ENCODE data around the gene RAB20. TPM values are rescaled to one million over a fixed set of nuclear protein-coding genes. Genes with fewer than 3 reads are reported as not detected.

The RAB20 gene
- total RNA-seq, 1 experiment from 2014 or later: 10.6 TPM

GRCh38 chr13:110554227-110554836 lies 7.2 kb downstream of the RAB20 start:
- Histone ChIP-seq H3K9me3 (ENCODE audit: control insufficient read depth in 1 of 2, insufficient read depth in 1 of 2, low read depth in 1 of 2, low read length in 2 of 2) (no peaks in the 10 kb centered on the region), H3K27me3 (ENCODE audit: insufficient read depth, low read length) (no peaks in the 10 kb centered on the region), H3K9me2 (ENCODE audit: insufficient read depth) (no peaks in the 10 kb centered on the region), H2AFZ (ENCODE audit: low read depth, low read length, poor library complexity, severe bottlenecking) (no peak overlapping the region), H3K4me3 (replicated peaks in 1 of 2; ENCODE audit: low read depth in 1 of 2, low read length in 2 of 2) (no peak overlapping the region), H3K27ac (ENCODE audit: low read depth, low read length) (no peak overlapping the region), H4K20me1 (ENCODE audit: insufficient read depth) (no peaks in the 10 kb centered on the region), H3K4me1 (ENCODE audit: control insufficient read depth in 1 of 2, insufficient read depth in 2 of 2, low read length in 2 of 2) (no peaks in the 10 kb centered on the region; a peak in 1 of 4 replicates), H3K36me3 (ENCODE audit: control insufficient read depth in 1 of 2, insufficient read depth in 2 of 2, low read length in 2 of 2) (no peaks in the 10 kb centered on the region; a peak in 1 of 4 replicates), H3K4me2 (ENCODE audit: low read length) (no peak overlapping the region), H3K9ac (ENCODE audit: low read length) (no peak overlapping the region), H3K79me2 (ENCODE audit: insufficient read depth, low read length) (peaks cover 14% of the 10 kb centered on the region)
- no TSS peak for BruUV-seq (replicated peaks)
- POLR2A ChIA-PET: no interaction called here
- DNase-seq (ENCODE audit: low read depth, low spot score) (no peak), ATAC-seq (no peak)
- intact Hi-C loops (cut with micrococcal nuclease): no loop called here
- TF ChIP-seq ELF1 (IDR thresholded peaks at IDR 0.05; ENCODE audit: borderline replicate concordance, low read depth): no peak
- TF ChIP-seq POLR2AphosphoS5 (IDR thresholded peaks at IDR 0.05; ENCODE audit: low read depth, low read length): no peak
- no peak for TF ChIP-seq CEBPB (IDR thresholded peaks at IDR 0.05; ENCODE audit: low read depth)
- no peak for TF ChIP-seq ZBTB33 (IDR thresholded peaks at IDR 0.05; ENCODE audit: extremely low read depth, insufficient replicate concordance, low read length)
- TF ChIP-seq RAD21 (IDR thresholded peaks at IDR 0.05; ENCODE audit: low read depth): no peak
- no peak for TF ChIP-seq EZH2 (IDR thresholded peaks at IDR 0.05)
- no peak for TF ChIP-seq CTCF (IDR thresholded peaks at IDR 0.05 in 2 of 3, conservative IDR thresholded peaks at IDR 0.05 in 1 of 3; ENCODE audit: borderline replicate concordance in 1 of 3, insufficient read depth in 1 of 3, low read depth in 2 of 3, low read length in 2 of 3)
- no peak for TF ChIP-seq SIN3A (IDR thresholded peaks at IDR 0.05; ENCODE audit: low read depth)
- no peak for TF ChIP-seq SRF (IDR thresholded peaks at IDR 0.05; ENCODE audit: low read depth)
- TF ChIP-seq EZH2phosphoT487 (IDR thresholded peaks at IDR 0.05; ENCODE audit: borderline replicate concordance): no peak
- TF ChIP-seq EGR1 (IDR thresholded peaks at IDR 0.05; ENCODE audit: low read depth): no peak
- TF ChIP-seq JUND (IDR thresholded peaks at IDR 0.05): no peak
- TF ChIP-seq ATF3 (IDR thresholded peaks at IDR 0.05): no peak
- TF ChIP-seq SP1 (IDR thresholded peaks at IDR 0.05; ENCODE audit: low read depth): no peak
- TF ChIP-seq REST (IDR thresholded peaks at IDR 0.05; ENCODE audit: low read depth): no peak
- TF ChIP-seq ZNF274 (IDR thresholded peaks at IDR 0.05; ENCODE audit: low read depth, low read length): no peak
- TF ChIP-seq YY1 (IDR thresholded peaks at IDR 0.05; ENCODE audit: extremely low read depth, insufficient replicate concordance, low read depth, low read length): no peak
- TF ChIP-seq ZFX (IDR thresholded peaks at IDR 0.05): no peak
- CTCF ChIA-PET: no interaction called here
- RAD21 ChIA-PET (ENCODE audit: low non-redundant PET in 1 of 2, low total read pairs in 2 of 2, uncharacterized antibody in 2 of 2, unreplicated experiment in 2 of 2): no interaction called here

Data from HCT116 (cell line).